ENCODE measurements around the gene PRKAR2A.
"Not testable (repeated sequence)": the region's sequence is repeated elsewhere in the genome, so short reads cannot be mapped to it uniquely, and the experiment has no call there.

Gene PRKAR2A

DNA sequence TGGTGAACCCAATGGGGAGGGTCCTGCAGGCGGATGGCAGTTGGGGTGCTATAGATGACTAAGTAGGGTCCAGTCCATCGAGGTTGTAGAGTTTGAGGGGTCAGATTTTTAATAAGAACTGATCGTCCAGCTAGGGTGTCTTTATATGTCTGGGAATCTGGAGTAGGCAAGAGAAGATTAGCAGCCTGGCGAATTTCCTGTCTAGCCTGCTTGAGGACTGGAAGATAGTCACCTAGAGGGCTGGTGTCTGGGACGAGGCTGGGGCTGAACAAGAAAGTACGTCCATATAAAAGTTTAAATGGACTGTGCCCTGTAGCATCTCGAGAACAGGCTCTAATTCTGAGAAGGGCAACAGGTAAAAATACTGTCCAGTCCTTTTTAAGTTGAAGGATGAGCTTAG is 123.9 kb downstream of the PRKAR2A start:
- no peak for FAIRE-seq

DNA sequence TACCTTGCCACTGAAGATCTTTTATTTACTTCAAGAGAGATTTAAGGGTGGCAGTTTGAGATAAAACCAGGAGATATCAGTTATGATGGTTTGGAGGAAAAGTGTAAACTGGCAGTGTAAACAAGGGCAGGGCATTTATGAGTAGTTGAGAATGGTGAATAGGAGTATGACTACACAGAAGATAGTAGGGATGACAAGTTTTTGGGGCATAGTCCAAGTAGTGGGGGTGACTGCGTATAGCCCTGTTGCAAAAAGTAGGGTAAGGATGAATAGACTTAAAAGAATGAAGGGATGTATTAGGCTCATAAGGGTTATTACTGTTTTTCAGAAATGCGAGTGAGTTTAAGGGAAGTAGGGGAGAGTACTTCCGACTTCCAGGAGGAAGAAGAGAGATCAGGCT is 124.4 kb downstream of the PRKAR2A start:
- not testable (repeated sequence) for FAIRE-seq

DNA sequence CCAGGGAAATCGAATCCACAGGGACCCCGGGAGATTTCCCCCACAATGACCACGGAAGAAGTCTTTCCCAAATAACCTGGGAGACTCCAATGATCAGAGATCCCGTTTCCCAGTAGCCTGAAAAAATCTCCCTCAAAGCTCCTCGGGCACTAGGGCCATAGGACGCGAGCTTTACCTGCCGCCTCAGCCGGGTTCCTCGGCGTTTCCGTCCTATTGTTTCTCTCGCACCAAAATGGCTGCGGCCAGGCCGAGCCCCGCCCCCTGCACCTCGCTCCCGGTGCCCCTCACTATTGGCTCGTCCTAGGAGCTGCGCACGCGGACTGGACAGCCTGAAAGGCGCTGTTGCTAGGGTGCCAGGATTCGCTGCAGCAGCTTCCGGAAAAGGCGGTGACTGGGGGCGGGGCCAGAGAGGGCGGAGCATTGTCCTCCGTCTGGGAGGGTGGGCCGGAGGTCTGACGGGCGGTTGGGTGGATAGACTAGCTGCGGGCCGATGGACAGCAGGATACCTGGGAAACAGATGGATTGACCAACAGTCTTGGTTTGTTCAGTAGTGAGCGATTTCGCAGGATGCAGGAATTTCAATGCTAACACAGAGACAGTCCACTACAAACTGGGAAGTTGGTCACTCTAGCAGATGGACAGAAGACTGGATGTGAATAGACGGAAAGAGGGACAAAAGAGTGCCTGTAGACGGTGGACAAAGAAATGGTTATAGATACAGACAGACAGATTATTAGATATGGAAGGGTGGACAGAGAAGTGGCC is 130.5 kb downstream of the PRKAR2A start, which contains the start of gene IP6K2:
Gene IP6K2, minus strand, starts transcription at position 240 of the 765 bp plus-strand sequence. CDS start 21,930 bp downstream, outside the sequence.
- no peak for FAIRE-seq

DNA sequence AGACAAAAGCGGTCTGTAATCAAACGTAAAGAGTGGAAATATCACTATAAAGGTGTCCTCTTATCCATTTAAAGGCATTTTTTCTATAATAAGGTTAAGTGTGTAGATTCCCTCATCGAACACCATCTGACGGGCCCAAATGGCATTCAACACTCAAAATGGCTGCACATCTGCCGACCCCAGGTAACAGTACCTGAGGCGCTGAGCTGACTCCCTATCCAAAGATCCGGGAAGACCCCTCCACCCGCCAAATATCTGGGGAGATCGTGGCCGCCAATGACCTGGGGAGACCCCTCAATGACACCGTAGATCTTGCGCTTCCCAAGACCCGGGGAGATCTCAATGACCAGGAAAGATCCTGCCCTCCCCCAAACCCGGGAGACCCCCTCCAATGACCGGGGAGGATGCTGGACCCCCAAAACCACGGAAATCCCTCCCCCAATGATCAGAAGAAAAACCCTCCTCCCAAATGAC is 131.1 kb downstream of the PRKAR2A start:
- no peak for FAIRE-seq

DNA sequence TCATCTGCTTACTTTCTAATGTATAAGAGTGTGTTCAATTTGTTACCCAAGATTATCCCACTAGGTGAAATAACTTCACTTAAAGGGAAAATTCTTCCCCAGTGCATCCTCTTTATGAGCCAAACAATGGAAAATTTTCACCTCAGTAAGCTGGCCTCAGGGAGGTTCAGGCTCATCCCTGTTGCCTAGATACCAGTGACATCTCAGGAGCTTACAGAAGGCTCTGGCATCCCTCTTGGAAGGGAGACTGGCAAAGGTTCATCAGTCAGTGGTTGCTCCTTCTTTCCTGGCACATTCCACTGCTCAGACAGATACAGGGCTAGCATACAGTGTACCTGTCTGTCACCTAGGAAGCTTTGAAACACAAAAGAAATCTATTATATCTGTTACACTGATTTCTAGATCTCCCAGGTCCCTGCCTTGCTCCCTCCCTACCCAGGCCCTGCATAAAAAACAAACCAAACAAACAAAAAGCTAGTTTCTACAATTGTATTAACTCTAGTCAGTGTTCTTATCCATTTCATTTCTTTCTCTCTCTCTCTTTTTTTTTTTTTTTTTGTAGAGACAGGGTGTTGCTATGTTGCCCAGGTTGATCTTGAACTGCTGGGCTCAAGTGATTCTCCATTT is 132.4 kb downstream of the PRKAR2A start:
- no peak for FAIRE-seq

DNA sequence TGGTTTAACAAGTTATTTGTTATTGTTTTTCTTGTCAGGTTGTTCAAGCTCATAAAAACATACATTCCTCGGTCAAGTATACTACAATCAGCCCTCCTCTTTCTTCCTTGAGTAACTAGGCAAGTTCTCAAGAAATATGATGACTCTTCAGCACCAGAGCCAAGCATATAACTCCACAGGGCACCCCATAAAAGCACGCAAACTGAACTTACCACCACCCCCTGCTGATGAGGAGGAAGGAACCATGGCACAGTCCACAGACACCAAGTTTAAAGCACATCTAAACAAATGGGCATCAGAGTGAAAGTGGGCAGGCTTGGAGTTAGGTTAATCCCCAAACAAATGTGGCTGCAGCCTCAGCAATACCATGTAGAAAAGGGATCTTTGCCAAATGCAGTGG is 135.9 kb downstream of the PRKAR2A start:
- no peak for FAIRE-seq

DNA sequence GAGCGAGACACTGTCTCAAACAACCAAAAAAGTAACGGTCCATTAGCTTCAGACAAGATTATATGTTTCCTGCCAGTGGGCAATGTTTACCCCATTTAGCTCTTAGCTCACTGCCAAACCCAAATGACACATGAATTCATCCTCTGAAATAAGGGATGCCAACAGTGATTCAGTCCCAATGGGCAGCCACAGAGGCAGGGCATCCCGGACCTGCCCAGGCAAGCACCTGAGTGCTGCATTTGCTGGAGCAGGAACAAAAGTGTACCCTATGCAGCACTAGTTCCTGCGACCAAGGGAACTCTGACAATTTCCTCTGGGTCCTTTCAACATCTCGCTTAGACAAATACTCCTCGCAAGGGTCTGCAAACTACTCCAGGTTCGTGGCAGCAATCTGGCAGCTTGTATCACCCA is 138.6 kb downstream of the PRKAR2A start:
- no peak for FAIRE-seq

DNA sequence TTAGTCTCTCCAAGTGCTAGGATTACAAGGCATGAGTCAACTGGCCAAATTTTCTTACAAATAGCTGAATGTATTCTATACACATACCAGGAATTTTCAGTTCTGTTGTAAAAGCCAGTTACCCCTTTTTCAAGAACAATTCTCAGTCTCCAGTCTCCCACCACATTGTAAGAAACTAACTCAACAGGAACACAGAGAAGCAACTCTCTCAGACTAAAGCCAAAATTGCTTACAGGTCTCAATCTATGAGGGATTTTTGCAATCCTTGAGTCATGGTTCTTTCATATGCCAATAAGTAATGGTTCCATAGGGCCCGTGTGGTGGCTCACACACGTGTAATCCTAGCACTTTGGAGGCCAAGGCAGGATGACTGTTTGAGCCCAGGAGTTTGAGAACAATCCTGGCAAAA is 139.2 kb downstream of the PRKAR2A start:
- no peak for FAIRE-seq

DNA sequence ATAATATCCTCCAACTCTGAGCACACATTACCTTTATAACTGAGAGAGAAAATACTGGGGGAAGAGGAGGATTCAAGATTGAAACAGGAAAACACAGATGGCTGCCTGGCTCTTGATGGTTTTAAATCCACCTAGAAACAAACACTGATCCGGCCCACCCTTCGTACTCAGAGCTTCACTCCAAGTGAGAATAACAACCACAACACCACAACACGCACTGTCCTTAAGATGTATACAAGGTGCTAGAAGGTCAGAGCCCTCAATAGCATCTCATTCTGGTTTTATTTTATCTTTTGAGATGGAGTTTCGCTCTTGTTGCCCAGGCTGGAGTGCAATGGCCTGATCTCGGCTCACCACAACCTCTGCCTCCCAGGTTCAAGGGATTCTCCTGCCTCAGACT is 140.5 kb downstream of the PRKAR2A start:
- FAIRE-seq: no peak

DNA sequence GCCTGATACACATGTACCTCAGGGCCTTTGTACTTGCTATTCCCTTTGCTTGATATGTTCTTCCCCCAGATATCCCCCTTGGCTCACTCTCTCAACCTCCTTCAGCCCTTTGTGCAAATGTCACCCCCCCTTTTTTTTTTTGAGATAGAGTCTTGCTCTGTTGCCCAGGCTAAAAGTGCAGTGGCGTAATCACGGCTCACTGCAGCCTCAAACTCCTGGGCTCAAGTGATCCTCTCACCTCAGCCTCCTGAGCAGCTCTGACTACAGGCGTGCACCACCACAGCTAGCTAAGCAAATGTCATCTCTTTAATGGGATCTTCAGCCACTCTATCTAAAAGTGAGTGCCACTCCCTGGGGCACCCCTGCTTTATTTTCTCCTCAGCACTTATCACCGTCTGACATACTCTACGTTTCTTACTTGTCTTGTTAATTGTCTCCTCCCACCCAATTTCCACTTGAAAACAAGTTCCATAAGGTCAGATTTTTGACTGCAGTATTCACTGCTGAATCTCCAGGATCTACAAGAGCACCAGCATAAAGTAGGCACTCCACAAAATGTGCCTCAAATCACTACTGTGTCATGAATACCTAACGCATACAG is 145.3 kb downstream of the PRKAR2A start:
- FAIRE-seq: no peak

DNA sequence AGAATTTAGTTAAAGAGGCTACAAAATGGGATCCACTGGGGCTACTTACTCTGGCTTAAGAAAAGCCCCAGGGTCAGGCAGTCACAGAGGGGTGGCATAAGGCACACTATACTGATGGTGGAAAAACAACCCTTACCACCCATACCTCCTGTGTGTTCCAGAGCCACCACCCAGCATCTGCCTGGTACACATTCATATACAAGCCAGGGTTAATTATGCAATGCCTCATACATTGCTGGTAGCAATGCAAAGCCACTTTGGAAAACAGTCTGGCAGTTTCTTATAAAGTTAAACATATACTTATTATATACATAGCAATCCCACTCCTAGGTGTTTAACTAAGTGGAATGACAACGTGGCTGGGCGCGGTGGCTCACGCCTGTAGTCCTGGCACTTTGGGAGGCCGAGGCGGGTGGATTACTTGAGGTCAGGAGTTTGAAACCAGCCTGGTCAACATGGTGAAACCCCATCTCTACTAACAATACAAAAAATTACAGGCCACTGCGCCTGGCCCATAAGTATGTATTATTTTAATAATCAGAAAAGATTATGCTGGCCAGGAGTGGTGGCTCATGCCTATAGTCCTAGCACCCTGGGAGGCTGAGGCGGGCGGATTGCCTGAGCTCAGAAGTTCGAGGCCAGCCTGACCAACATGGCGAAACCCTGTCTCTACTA is 146.8 kb downstream of the PRKAR2A start:
- FAIRE-seq: no peak

DNA sequence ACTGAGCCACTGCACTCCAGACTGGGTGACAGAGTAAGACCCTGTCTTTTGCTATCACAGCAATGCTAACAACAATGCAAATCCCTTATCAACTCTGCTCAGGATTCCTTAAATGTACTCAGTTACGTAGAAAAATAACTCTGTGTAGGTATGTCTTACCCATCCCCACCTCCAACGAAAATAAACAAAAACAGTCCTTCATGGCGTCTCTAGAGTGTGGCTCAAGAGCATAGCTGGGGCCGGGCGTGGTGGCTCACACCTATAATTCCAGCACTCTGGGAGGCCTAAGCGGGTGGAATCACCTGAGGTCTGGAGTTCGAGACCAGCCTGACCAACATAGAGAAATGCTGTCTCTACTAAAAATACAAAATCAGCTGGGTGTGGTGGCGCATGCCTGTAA is 148.8 kb downstream of the PRKAR2A start:
- no peak for FAIRE-seq

DNA sequence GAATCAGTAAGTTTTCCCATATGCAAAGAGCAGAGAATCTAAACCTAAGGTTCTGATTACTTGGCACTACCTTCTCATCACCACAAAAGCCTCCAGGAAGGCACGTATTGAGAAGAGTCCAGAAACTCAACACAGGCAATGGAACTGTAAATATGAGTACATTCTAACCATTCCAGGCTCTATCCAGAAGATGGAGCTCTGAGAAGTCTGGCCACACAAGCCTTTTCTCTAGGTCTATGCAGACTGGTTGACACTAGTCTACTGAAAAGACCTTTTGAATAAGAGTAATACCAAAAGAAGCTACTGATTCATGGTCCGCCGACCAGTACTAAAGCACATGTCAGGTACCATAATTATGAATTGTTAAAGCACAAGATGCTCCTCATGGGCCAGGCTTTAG is 149.7 kb downstream of the PRKAR2A start:
- FAIRE-seq: no peak

DNA sequence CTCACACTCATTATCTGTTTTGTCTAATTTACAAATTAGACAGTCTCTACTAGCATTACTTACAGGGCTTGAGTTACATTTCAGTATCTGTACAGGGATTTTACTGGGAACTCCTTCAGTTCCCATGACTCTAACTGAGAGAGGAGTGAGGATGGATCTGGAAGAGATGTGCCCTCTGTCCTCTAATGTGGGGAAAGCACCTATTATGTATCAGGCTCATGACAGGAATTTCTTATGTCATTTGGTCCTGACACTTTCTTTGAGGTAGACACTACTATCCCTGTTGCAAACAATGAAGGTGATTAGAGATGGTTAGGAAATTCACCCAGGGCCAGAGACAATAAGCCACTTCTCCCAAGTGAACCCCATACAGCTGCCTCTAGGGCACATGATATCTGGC is 151.1 kb downstream of the PRKAR2A start:
- FAIRE-seq: no peak
